SK-N-SH (cell line): ENCODE data around the gene CDCP1.

ENCODE experiments used
- CTCF ChIP-seq: fragments of 200-600 bp; sonication (generic); IDR thresholded peaks from 2 replicates; pipeline ENCODE4 v1.6.1; 2017; ENCODE audit warnings: antibody characterized with exemption, mild to moderate bottlenecking, moderate library complexity
- EP300 ChIP-seq, 2 experiments: IDR thresholded peaks; 2 replicates each; pipeline versions ENCODE4 v1.4.0 to v1.6.1; 2012; ENCODE audit warnings: borderline replicate concordance in 1 of 2, low read depth in 1 of 2, low read length in 1 of 2
- EZH2phosphoT487 ChIP-seq: fragments of 200-600 bp; sonication (generic); IDR thresholded peaks from 2 replicates; pipeline ENCODE4 v1.6.1; 2017; ENCODE audit warnings: low read depth, mixed run types, mild to moderate bottlenecking, antibody characterized with exemption, moderate library complexity, borderline replicate concordance
- GABPA ChIP-seq: IDR thresholded peaks from 2 replicates; pipeline ENCODE4 v1.4.0; 2012; ENCODE audit warnings: low read depth, mild to moderate bottlenecking
- POLR2AphosphoS5 ChIP-seq: IDR thresholded peaks from 2 replicates; pipeline ENCODE4 v1.6.1; 2012; ENCODE audit warnings: low read depth, low read length
- RAD21 ChIP-seq: IDR thresholded peaks from 2 replicates; pipeline ENCODE4 v1.6.1; 2012; ENCODE audit warnings: mild to moderate bottlenecking, low read length
- USF1 ChIP-seq: IDR thresholded peaks from 2 replicates; pipeline ENCODE4 v1.4.0; 2012; ENCODE audit warnings: low read depth, borderline replicate concordance
- YY1 ChIP-seq: IDR thresholded peaks from 2 replicates; pipeline ENCODE4 v1.4.0; 2012; ENCODE audit warnings: low read depth, mild to moderate bottlenecking

- TF ChIP-seq CTCF = no peak
- TF ChIP-seq YY1 = no peak
- TF ChIP-seq USF1 = no peak
- TF ChIP-seq GABPA = no peak
- no peak for TF ChIP-seq RAD21
- no peak for TF ChIP-seq POLR2AphosphoS5
- TF ChIP-seq EZH2phosphoT487 = no peak
- TF ChIP-seq EP300 (IDR thresholded peaks at IDR 0.05; ENCODE audit: borderline replicate concordance in 1 of 2, low read depth in 1 of 2, low read length in 1 of 2) = no peak
These were observed 41.5 kb upstream of the CDCP1 start for GRCh38 chr3:45187694-45188141.
